Measurements from ENCODE around the gene DOK5. TPM values are rescaled to one million over a fixed set of nuclear protein-coding genes. Genes with fewer than 3 reads are reported as not detected.

The DOK5 gene
- total RNA-seq, 1 experiment from 2014 or later, result not detected

GRCh38 chr20:54560357-54560756, 85.0 kb downstream of the DOK5 start:
- no peak for DNase-seq
- Histone ChIP-seq H3K9me3 (ENCODE audit: low read length) (peaks cover 13% of the 10 kb centered on the region; the same call in 1 of the 2 replicates), H3K4me1 (ENCODE audit: low read length) (no peaks in the 10 kb centered on the region), H3K27ac (ENCODE audit: low read length) (no peak overlapping the region), H3K4me2 (ENCODE audit: low read depth, low read length, poor library complexity, severe bottlenecking) (no peak overlapping the region), H4K20me1 (ENCODE audit: insufficient read depth, low read depth, low read length) (no peaks in the 10 kb centered on the region), H3K79me2 (ENCODE audit: low read length) (no peaks in the 10 kb centered on the region), H3K27me3 (ENCODE audit: low read length) (no peaks in the 10 kb centered on the region), H3K9ac (ENCODE audit: low read length) (no peak overlapping the region), H3K36me3 (ENCODE audit: insufficient read depth, low read length) (no peaks in the 10 kb centered on the region), H3K9me2 (replicated peaks; ENCODE audit: insufficient read depth, low read length) (no peaks in the 10 kb centered on the region), H2AFZ (ENCODE audit: low read length) (no peak overlapping the region), H3K4me3 (ENCODE audit: low read length) (no peak overlapping the region)

GRCh38 chr20:54565255-54565654, 89.9 kb downstream of the DOK5 start:
- Histone ChIP-seq H3K9me2 (replicated peaks; ENCODE audit: insufficient read depth, low read length) (no peaks in the 10 kb centered on the region), H3K9me3 (ENCODE audit: low read length) (peaks cover 19% of the 10 kb centered on the region), H3K4me2 (ENCODE audit: low read depth, low read length, poor library complexity, severe bottlenecking) (no peak overlapping the region), H3K27ac (ENCODE audit: low read length) (no peak overlapping the region), H3K4me3 (ENCODE audit: low read length) (no peak overlapping the region), H3K27me3 (ENCODE audit: low read length) (no peaks in the 10 kb centered on the region), H4K20me1 (ENCODE audit: insufficient read depth, low read depth, low read length) (no peaks in the 10 kb centered on the region), H3K4me1 (ENCODE audit: low read length) (no peaks in the 10 kb centered on the region), H3K9ac (ENCODE audit: low read length) (no peak overlapping the region), H2AFZ (ENCODE audit: low read length) (no peak overlapping the region), H3K36me3 (ENCODE audit: insufficient read depth, low read length) (no peaks in the 10 kb centered on the region), H3K79me2 (ENCODE audit: low read length) (no peaks in the 10 kb centered on the region)
- DNase-seq, result no peak

GRCh38 chr20:54566031-54566688, 90.8 kb downstream of the DOK5 start:
- H3K36me3 ChIP-seq (ENCODE audit: insufficient read depth, low read length), result no peaks in the 10 kb centered on the region
- no peak overlapping the region for H2AFZ ChIP-seq (ENCODE audit: low read length)
- H3K9ac ChIP-seq (ENCODE audit: low read length), result no peak overlapping the region
- no peak overlapping the region for H3K27ac ChIP-seq (ENCODE audit: low read length)
- no peaks in the 10 kb centered on the region for H3K4me1 ChIP-seq (ENCODE audit: low read length)
- H3K9me2 ChIP-seq (replicated peaks; ENCODE audit: insufficient read depth, low read length), result no peaks in the 10 kb centered on the region
- H3K4me3 ChIP-seq (ENCODE audit: low read length), result no peak overlapping the region
- no peak for DNase-seq
- H3K79me2 ChIP-seq (ENCODE audit: low read length), result no peaks in the 10 kb centered on the region
- H3K4me2 ChIP-seq (ENCODE audit: low read depth, low read length, poor library complexity, severe bottlenecking), result no peak overlapping the region
- no peaks in the 10 kb centered on the region for H3K27me3 ChIP-seq (ENCODE audit: low read length)
- peaks cover 17% of the 10 kb centered on the region for H3K9me3 ChIP-seq (ENCODE audit: low read length)
- H4K20me1 ChIP-seq (ENCODE audit: insufficient read depth, low read depth, low read length), result no peaks in the 10 kb centered on the region

GRCh38 chr20:54570561-54570960, 95.2 kb downstream of the DOK5 start:
- H3K9me3 ChIP-seq (ENCODE audit: low read length), result peaks cover 14% of the 10 kb centered on the region
- no peak for DNase-seq
- no peak overlapping the region for H3K4me2 ChIP-seq (ENCODE audit: low read depth, low read length, poor library complexity, severe bottlenecking)
- H3K27me3 ChIP-seq (ENCODE audit: low read length), result no peaks in the 10 kb centered on the region
- H3K9ac ChIP-seq (ENCODE audit: low read length), result no peak overlapping the region
- no peak overlapping the region for H3K4me3 ChIP-seq (ENCODE audit: low read length)
- H3K36me3 ChIP-seq (ENCODE audit: insufficient read depth, low read length), result no peaks in the 10 kb centered on the region
- no peaks in the 10 kb centered on the region for H3K79me2 ChIP-seq (ENCODE audit: low read length)
- no peaks in the 10 kb centered on the region for H3K9me2 ChIP-seq (replicated peaks; ENCODE audit: insufficient read depth, low read length)
- H2AFZ ChIP-seq (ENCODE audit: low read length), result no peak overlapping the region
- H3K27ac ChIP-seq (ENCODE audit: low read length), result no peak overlapping the region
- no peaks in the 10 kb centered on the region for H4K20me1 ChIP-seq (ENCODE audit: insufficient read depth, low read depth, low read length)
- no peaks in the 10 kb centered on the region for H3K4me1 ChIP-seq (ENCODE audit: low read length)

- H3K4me3 ChIP-seq (ENCODE audit: low read length), result no peak overlapping the region
- H3K4me2 ChIP-seq (ENCODE audit: low read depth, low read length, poor library complexity, severe bottlenecking), result no peak overlapping the region
- DNase-seq, result no peak
- H3K27ac ChIP-seq (ENCODE audit: low read length), result no peak overlapping the region
- H3K9me2 ChIP-seq (replicated peaks; ENCODE audit: insufficient read depth, low read length), result no peaks in the 10 kb centered on the region
- H3K27me3 ChIP-seq (ENCODE audit: low read length), result no peaks in the 10 kb centered on the region
- no peaks in the 10 kb centered on the region for H3K4me1 ChIP-seq (ENCODE audit: low read length)
- no peaks in the 10 kb centered on the region for H4K20me1 ChIP-seq (ENCODE audit: insufficient read depth, low read depth, low read length)
- peaks cover 18% of the 10 kb centered on the region for H3K9me3 ChIP-seq (ENCODE audit: low read length)
- H3K9ac ChIP-seq (ENCODE audit: low read length), result no peak overlapping the region
- no peak overlapping the region for H2AFZ ChIP-seq (ENCODE audit: low read length)
- no peaks in the 10 kb centered on the region for H3K79me2 ChIP-seq (ENCODE audit: low read length)
- no peaks in the 10 kb centered on the region for H3K36me3 ChIP-seq (ENCODE audit: insufficient read depth, low read length)
Measured at GRCh38 chr20:54572665-54573435, 97.5 kb downstream of the DOK5 start.

GRCh38 chr20:54573838-54574237, 98.4 kb downstream of the DOK5 start:
- no peaks in the 10 kb centered on the region for H3K27me3 ChIP-seq (ENCODE audit: low read length)
- no peaks in the 10 kb centered on the region for H4K20me1 ChIP-seq (ENCODE audit: insufficient read depth, low read depth, low read length)
- H3K9me3 ChIP-seq (ENCODE audit: low read length), result peaks cover 18% of the 10 kb centered on the region

GRCh38 chr20:54576518-54576917, 101.1 kb downstream of the DOK5 start:
- no peaks in the 10 kb centered on the region for H3K9me2 ChIP-seq (replicated peaks; ENCODE audit: insufficient read depth, low read length)
- H3K27ac ChIP-seq (ENCODE audit: low read length), result no peak overlapping the region
- H3K36me3 ChIP-seq (ENCODE audit: insufficient read depth, low read length), result no peaks in the 10 kb centered on the region
- H3K4me3 ChIP-seq (ENCODE audit: low read length), result no peak overlapping the region
- H3K9ac ChIP-seq (ENCODE audit: low read length), result no peak overlapping the region
- H3K4me1 ChIP-seq (ENCODE audit: low read length), result no peaks in the 10 kb centered on the region
- H3K9me3 ChIP-seq (ENCODE audit: low read length), result peaks cover 13% of the 10 kb centered on the region; the same call in 1 of the 2 replicates
- H3K4me2 ChIP-seq (ENCODE audit: low read depth, low read length, poor library complexity, severe bottlenecking), result no peak overlapping the region
- no peak overlapping the region for H2AFZ ChIP-seq (ENCODE audit: low read length)
- DNase-seq, result no peak
- no peaks in the 10 kb centered on the region for H3K79me2 ChIP-seq (ENCODE audit: low read length)
- no peaks in the 10 kb centered on the region for H4K20me1 ChIP-seq (ENCODE audit: insufficient read depth, low read depth, low read length)
- no peaks in the 10 kb centered on the region for H3K27me3 ChIP-seq (ENCODE audit: low read length)

More at GRCh38 chr20:54573838-54574237, 98.4 kb downstream of the DOK5 start:
- no peaks in the 10 kb centered on the region for H3K79me2 ChIP-seq (ENCODE audit: low read length)
- no peak overlapping the region for H3K27ac ChIP-seq (ENCODE audit: low read length)
- no peak overlapping the region for H3K4me3 ChIP-seq (ENCODE audit: low read length)
- H3K36me3 ChIP-seq (ENCODE audit: insufficient read depth, low read length), result no peaks in the 10 kb centered on the region
- H3K9me2 ChIP-seq (replicated peaks; ENCODE audit: insufficient read depth, low read length), result no peaks in the 10 kb centered on the region
- no peaks in the 10 kb centered on the region for H3K4me1 ChIP-seq (ENCODE audit: low read length)
- H2AFZ ChIP-seq (ENCODE audit: low read length), result no peak overlapping the region
- no peak for DNase-seq
- H3K9ac ChIP-seq (ENCODE audit: low read length), result no peak overlapping the region
- no peak overlapping the region for H3K4me2 ChIP-seq (ENCODE audit: low read depth, low read length, poor library complexity, severe bottlenecking)

- no peak overlapping the region for H2AFZ ChIP-seq (ENCODE audit: low read length)
- H3K9me2 ChIP-seq (replicated peaks; ENCODE audit: insufficient read depth, low read length), result no peaks in the 10 kb centered on the region
- H3K4me2 ChIP-seq (ENCODE audit: low read depth, low read length, poor library complexity, severe bottlenecking), result no peak overlapping the region
- no peaks in the 10 kb centered on the region for H3K27me3 ChIP-seq (ENCODE audit: low read length)
- DNase-seq, result no peak
- H3K36me3 ChIP-seq (ENCODE audit: insufficient read depth, low read length), result no peaks in the 10 kb centered on the region
- no peaks in the 10 kb centered on the region for H3K79me2 ChIP-seq (ENCODE audit: low read length)
- H4K20me1 ChIP-seq (ENCODE audit: insufficient read depth, low read depth, low read length), result no peaks in the 10 kb centered on the region
- H3K9ac ChIP-seq (ENCODE audit: low read length), result no peak overlapping the region
- no peak overlapping the region for H3K27ac ChIP-seq (ENCODE audit: low read length)
- H3K9me3 ChIP-seq (ENCODE audit: low read length), result peaks cover 10% of the 10 kb centered on the region
- no peaks in the 10 kb centered on the region for H3K4me1 ChIP-seq (ENCODE audit: low read length)
- H3K4me3 ChIP-seq (ENCODE audit: low read length), result no peak overlapping the region
Measured at GRCh38 chr20:54577637-54578036, 102.2 kb downstream of the DOK5 start.
